HCT116 (cell line): ENCODE measurements around the gene PDSS2. TPM values are rescaled to one million over a fixed set of nuclear protein-coding genes. Genes with fewer than 3 reads are reported as not detected.

Source experiments
- ATAC-seq: fragments of 200-7000 bp; cut with Tn5 transposase; 2 replicates; pipeline ENCODE4 v1.9.1; 2020; ENCODE audit warnings: mild to moderate bottlenecking, moderate library complexity
- BruUV-seq: library from RNA; stranded (reverse); fragments of 400-500 nt; replicated peaks from 2 replicates; lab custom pipeline; 2021; lab: Mats Ljungman, UMichigan
- CTCF ChIA-PET: fragments of 300-600 bp; sonication (Branson Sonifier 250); formaldehyde crosslinking; loops from one replicate; lab custom pipeline; 2021; ENCODE audit warnings: antibody characterized with exemption; lab: Charles Lee
- POLR2A ChIA-PET: fragments of 300-600, 350-600 bp; sonication (Branson Sonifier 250); formaldehyde crosslinking; loops from one replicate; lab custom pipeline; 2021; ENCODE audit warnings: antibody characterized with exemption; lab: Charles Lee
- RAD21 ChIA-PET, 2 experiments: fragments of 300-600 bp; sonication (Branson Sonifier 250); formaldehyde crosslinking; loops; one replicate each; lab custom pipeline; 2023; ENCODE audit warnings: low total read pairs in 2 of 2; ENCODE audit not compliant: uncharacterized antibody in 2 of 2, unreplicated experiment in 2 of 2, low non-redundant PET in 1 of 2; lab: Charles Lee
- DNase-seq: peaks from one replicate; pipeline ENCODE4 v3.0.0-alpha.2; 2010; ENCODE audit warnings: low read depth, low spot score
- H2AFZ ChIP-seq: fragments of 200-600 bp; shearing (Covaris generic), sonication (generic); 2 replicates; pipeline ENCODE4 v1.6.1; 2017; ENCODE audit warnings: low read depth, mixed run types, mixed read lengths, antibody characterized with exemption, low read length; ENCODE audit not compliant: poor library complexity, severe bottlenecking
- H3K27ac ChIP-seq: 2 replicates; pipeline ENCODE4 v1.5.1; 2012; ENCODE audit warnings: low read depth, low read length
- H3K27me3 ChIP-seq: fragments of 200-600 bp; sonication (generic); 2 replicates; pipeline ENCODE4 v1.6.1; 2016; ENCODE audit warnings: mixed run types, low read length, mixed read lengths; ENCODE audit not compliant: insufficient read depth
- H3K36me3 ChIP-seq, 2 experiments: fragments of 200-500 bp in 1 of 2; fragments of 200-600 bp in 1 of 2; sonication (Bioruptor generic) in 1 of 2; sonication (generic) in 1 of 2; 2 replicates each; pipeline versions ENCODE4 v1.5.1 to v1.6.1; 2014 to 2016; ENCODE audit warnings: low read length in 2 of 2, inconsistent platforms in 1 of 2, mixed read lengths in 1 of 2, mixed run types in 1 of 2; ENCODE audit not compliant: insufficient read depth in 2 of 2, control insufficient read depth in 1 of 2
- H3K4me1 ChIP-seq, 2 experiments: fragments of 200-600 bp in 1 of 2; sonication (generic) in 1 of 2; 2 replicates each; pipeline versions ENCODE4 v1.5.1 to v1.6.1; 2012 to 2017; ENCODE audit warnings: low read length in 2 of 2, inconsistent platforms in 1 of 2, mild to moderate bottlenecking in 1 of 2, mixed read lengths in 1 of 2, mixed run types in 1 of 2, moderate library complexity in 1 of 2; ENCODE audit not compliant: insufficient read depth in 2 of 2, control insufficient read depth in 1 of 2
- H3K4me2 ChIP-seq: fragments of 200-600 bp; sonication (generic); 2 replicates; pipeline ENCODE4 v1.6.1; 2017; ENCODE audit warnings: mixed run types, low read length, mixed read lengths
- H3K4me3 ChIP-seq, 2 experiments: fragments of 200-600 bp in 1 of 2; sonication (generic) in 1 of 2; replicated peaks in 1 of 2; 2 replicates each; pipeline ENCODE4 v1.5.1; 2011 to 2016; ENCODE audit warnings: low read length in 2 of 2, control low read depth in 1 of 2, low read depth in 1 of 2, mild to moderate bottlenecking in 1 of 2, mixed read lengths in 1 of 2, mixed run types in 1 of 2
- H3K79me2 ChIP-seq: fragments of 200-600 bp; sonication (generic); 2 replicates; pipeline ENCODE4 v1.6.1; 2017; ENCODE audit warnings: mild to moderate bottlenecking, mixed run types, low read length, moderate library complexity, mixed read lengths; ENCODE audit not compliant: insufficient read depth
- H3K9ac ChIP-seq: fragments of 200-600 bp; sonication (generic); 2 replicates; pipeline ENCODE4 v1.6.1; 2016; ENCODE audit warnings: low read length, mixed read lengths
- H3K9me2 ChIP-seq: fragments of 200-600 bp; sonication (generic), shearing (Covaris generic); 2 replicates; pipeline ENCODE4 v1.6.1; 2017; ENCODE audit warnings: mixed run types, mild to moderate bottlenecking, moderate library complexity; ENCODE audit not compliant: insufficient read depth
- H3K9me3 ChIP-seq, 2 experiments: fragments of 200-500 bp in 1 of 2; fragments of 200-600 bp in 1 of 2; sonication (Bioruptor generic) in 1 of 2; sonication (generic) in 1 of 2; 2 replicates each; pipeline ENCODE4 v1.6.1; 2014 to 2017; ENCODE audit warnings: low read length in 2 of 2, mixed read lengths in 2 of 2, inconsistent platforms in 1 of 2, low read depth in 1 of 2, mild to moderate bottlenecking in 1 of 2, mixed run types in 1 of 2, moderate library complexity in 1 of 2; ENCODE audit not compliant: control insufficient read depth in 1 of 2, insufficient read depth in 1 of 2
- H4K20me1 ChIP-seq: fragments of 200-600 bp; sonication (generic), shearing (Covaris generic); 2 replicates; pipeline ENCODE4 v1.6.1; 2017; ENCODE audit warnings: mixed run types, mild to moderate bottlenecking, moderate library complexity; ENCODE audit not compliant: insufficient read depth
- CBX3 ChIP-seq: IDR thresholded peaks from 2 replicates; pipeline ENCODE4 v1.6.1; 2012; ENCODE audit warnings: low read depth
- CEBPB ChIP-seq: IDR thresholded peaks from 2 replicates; pipeline ENCODE4 v1.6.1; 2012; ENCODE audit warnings: low read depth
- EZH2 ChIP-seq: fragments of 200-600 bp; sonication (generic); IDR thresholded peaks from 2 replicates; pipeline ENCODE4 v1.6.1; 2017; ENCODE audit warnings: antibody characterized with exemption, mixed run types
- FOSL1 ChIP-seq: IDR thresholded peaks from 2 replicates; pipeline ENCODE4 v1.6.1; 2012; ENCODE audit warnings: low read depth
- JUND ChIP-seq: IDR thresholded peaks from 2 replicates; pipeline ENCODE4 v1.6.1; 2012
- POLR2A ChIP-seq: IDR thresholded peaks from 2 replicates; pipeline ENCODE4 v1.7.0; 2011; ENCODE audit warnings: borderline replicate concordance; ENCODE audit not compliant: insufficient read depth, insufficient read length; ENCODE audit errors: extremely low read depth
- RAD21 ChIP-seq: IDR thresholded peaks from 2 replicates; pipeline ENCODE4 v1.6.1; 2012; ENCODE audit warnings: low read depth, mild to moderate bottlenecking
- SIN3A ChIP-seq: IDR thresholded peaks from 2 replicates; pipeline ENCODE4 v1.6.1; 2012; ENCODE audit warnings: low read depth
- SRF ChIP-seq: IDR thresholded peaks from 2 replicates; pipeline ENCODE4 v1.6.1; 2012; ENCODE audit warnings: low read depth
- TCF7L2 ChIP-seq: IDR thresholded peaks from 2 replicates; pipeline ENCODE4 v1.7.0; 2011; ENCODE audit warnings: borderline replicate concordance, inconsistent platforms; ENCODE audit not compliant: insufficient read depth, insufficient read length; ENCODE audit errors: extremely low read depth
- intact Hi-C: fragments of 100-400 bp; cut with micrococcal nuclease; formaldehyde crosslinking; loops from 2 replicates; pipeline ENCODE4 v1.10.0; 2022
- total RNA-seq: library from RNA; stranded (reverse); gene quantifications from one replicate; pipeline ENCODE4 v1.2.1, GENCODE V29; 2021; ENCODE audit not compliant: unreplicated experiment
- TF ChIP-seq, protein P1 (sequence below): IDR thresholded peaks from 2 replicates; pipeline ENCODE4 v1.6.1; 2012; ENCODE audit warnings: low read depth

PDSS2 gene
- total RNA-seq, 1 experiment from 2014 or later: 12.2 TPM

DNA sequence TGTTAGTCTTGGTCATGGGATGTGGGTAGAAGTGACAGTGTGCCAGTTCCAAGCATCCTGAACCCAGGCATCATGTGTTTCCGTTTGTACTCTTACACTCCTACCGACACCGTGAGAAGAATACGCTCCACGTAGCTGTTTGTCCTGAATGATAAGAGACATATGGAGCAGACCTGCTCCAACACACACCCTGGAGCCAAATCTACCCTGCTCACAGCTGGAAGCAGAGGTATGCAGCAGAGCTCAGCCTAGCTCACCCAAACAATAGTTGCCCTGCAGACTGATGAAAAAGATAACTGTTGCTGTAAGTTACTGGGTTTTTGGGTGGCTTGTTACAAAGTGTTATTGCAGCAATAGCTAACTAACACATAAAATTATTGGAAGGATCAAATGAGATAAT is 14.3 kb upstream of the PDSS2 start:
- Histone ChIP-seq H4K20me1 (no peaks in the 10 kb centered on the region), H2AFZ (no peak overlapping the region), H3K79me2 (no peaks in the 10 kb centered on the region), H3K27me3 (no peaks in the 10 kb centered on the region), H3K36me3 (no peaks in the 10 kb centered on the region), H3K4me2 (no peak overlapping the region), H3K4me1 (no peaks in the 10 kb centered on the region), H3K9me2 (no peaks in the 10 kb centered on the region), H3K4me3 (no peak overlapping the region), H3K9ac (no peak overlapping the region), H3K9me3 (no peaks in the 10 kb centered on the region), H3K27ac (no peak overlapping the region)
- no peak for TF ChIP-seq RAD21
- no peak for TF ChIP-seq JUND
- no peak for TF ChIP-seq CBX3
- TF ChIP-seq SRF: no peak
- TF ChIP-seq, protein P1, sequence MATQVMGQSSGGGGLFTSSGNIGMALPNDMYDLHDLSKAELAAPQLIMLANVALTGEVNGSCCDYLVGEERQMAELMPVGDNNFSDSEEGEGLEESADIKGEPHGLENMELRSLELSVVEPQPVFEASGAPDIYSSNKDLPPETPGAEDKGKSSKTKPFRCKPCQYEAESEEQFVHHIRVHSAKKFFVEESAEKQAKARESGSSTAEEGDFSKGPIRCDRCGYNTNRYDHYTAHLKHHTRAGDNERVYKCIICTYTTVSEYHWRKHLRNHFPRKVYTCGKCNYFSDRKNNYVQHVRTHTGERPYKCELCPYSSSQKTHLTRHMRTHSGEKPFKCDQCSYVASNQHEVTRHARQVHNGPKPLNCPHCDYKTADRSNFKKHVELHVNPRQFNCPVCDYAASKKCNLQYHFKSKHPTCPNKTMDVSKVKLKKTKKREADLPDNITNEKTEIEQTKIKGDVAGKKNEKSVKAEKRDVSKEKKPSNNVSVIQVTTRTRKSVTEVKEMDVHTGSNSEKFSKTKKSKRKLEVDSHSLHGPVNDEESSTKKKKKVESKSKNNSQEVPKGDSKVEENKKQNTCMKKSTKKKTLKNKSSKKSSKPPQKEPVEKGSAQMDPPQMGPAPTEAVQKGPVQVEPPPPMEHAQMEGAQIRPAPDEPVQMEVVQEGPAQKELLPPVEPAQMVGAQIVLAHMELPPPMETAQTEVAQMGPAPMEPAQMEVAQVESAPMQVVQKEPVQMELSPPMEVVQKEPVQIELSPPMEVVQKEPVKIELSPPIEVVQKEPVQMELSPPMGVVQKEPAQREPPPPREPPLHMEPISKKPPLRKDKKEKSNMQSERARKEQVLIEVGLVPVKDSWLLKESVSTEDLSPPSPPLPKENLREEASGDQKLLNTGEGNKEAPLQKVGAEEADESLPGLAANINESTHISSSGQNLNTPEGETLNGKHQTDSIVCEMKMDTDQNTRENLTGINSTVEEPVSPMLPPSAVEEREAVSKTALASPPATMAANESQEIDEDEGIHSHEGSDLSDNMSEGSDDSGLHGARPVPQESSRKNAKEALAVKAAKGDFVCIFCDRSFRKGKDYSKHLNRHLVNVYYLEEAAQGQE: no peak
- TF ChIP-seq FOSL1: no peak
- no peak for TF ChIP-seq POLR2A
- no peak for TF ChIP-seq CEBPB
- TF ChIP-seq TCF7L2: no peak
- TF ChIP-seq SIN3A: no peak
- TF ChIP-seq EZH2: no peak
- intact Hi-C loops: no loop called here
- RAD21 ChIA-PET: no interaction called here
- no TSS peak for BruUV-seq
- DNase-seq (no peak), ATAC-seq (no peak)
- CTCF ChIA-PET: no interaction called here
- POLR2A ChIA-PET: no interaction called here
